K562 (cell line): ENCODE data around the gene MTHFS. TPM values are rescaled to one million over a fixed set of nuclear protein-coding genes. Genes with fewer than 3 reads are reported as not detected.
A peak's percentile ranks its signal among the peaks of the same experiment; 100 is the strongest.

Experiments used
- CHD4 ChIP-seq: fragments of 200-600 bp; sonication (generic); IDR thresholded peaks from 3 replicates; pipeline ENCODE4 v1.6.1; 2012; ENCODE audit warnings: low read depth, mild to moderate bottlenecking, mixed read lengths, low read length, inconsistent platforms; ENCODE audit not compliant: insufficient read depth, insufficient replicate concordance, poor library complexity, severe bottlenecking
- ESRRA ChIP-seq: fragments of 450-650 bp; IDR thresholded peaks from 2 replicates; pipeline ENCODE4 v1.6.1; 2014; ENCODE audit warnings: low read depth, mild to moderate bottlenecking, moderate library complexity, borderline replicate concordance
- EWSR1 ChIP-seq: fragments of 450-650 bp; IDR thresholded peaks from 2 replicates; pipeline ENCODE4 v1.6.1; 2018; ENCODE audit warnings: borderline replicate concordance, mild to moderate bottlenecking, low read depth, moderate library complexity; ENCODE audit not compliant: partially characterized antibody
- GABPA ChIP-seq: fragments of 200-800 bp; sonication (Bioruptor generic); conservative IDR thresholded peaks from 2 replicates; pipeline ENCODE4 v1.6.1; 2016; ENCODE audit warnings: low read depth, missing genetic modification characterization, missing compliant biosample characterization
- GATA2 ChIP-seq: sonication (generic); formaldehyde crosslinking; IDR thresholded peaks from 2 replicates; pipeline ENCODE4 v1.4.0; 2020; ENCODE audit warnings: mild to moderate bottlenecking, missing genetic modification reagents
- HLTF ChIP-seq: fragments of 450-650 bp; IDR thresholded peaks from 2 replicates; pipeline ENCODE4 v1.6.1; 2016
- MAFF ChIP-seq: IDR thresholded peaks from 2 replicates; pipeline ENCODE4 v1.6.1; 2012; ENCODE audit warnings: low read length, improper control_type of control experiment
- MYC ChIP-seq, 2 experiments: fragments of 250-450 bp in 1 of 2; sonication (Bioruptor Pico) in 1 of 2; IDR thresholded peaks; 2 replicates each; pipeline versions ENCODE4 v1.5.1 to v1.6.1; 2012 to 2021; ENCODE audit warnings: low read depth in 2 of 2, borderline replicate concordance in 1 of 2, improper control_type of control experiment in 1 of 2, low read length in 1 of 2, mild to moderate bottlenecking in 1 of 2, moderate library complexity in 1 of 2
- PURB ChIP-seq: sonication (generic); formaldehyde crosslinking; IDR thresholded peaks from 2 replicates; pipeline ENCODE4 v1.9.0; 2021; ENCODE audit warnings: low read depth, mild to moderate bottlenecking, missing genetic modification reagents
- SETDB1 ChIP-seq: IDR thresholded peaks from one replicate; pipeline ENCODE4 v1.6.1; 2012; ENCODE audit warnings: low read length, control low read depth, inconsistent platforms
- SNIP1 ChIP-seq: fragments of 450-650 bp; IDR thresholded peaks from 2 replicates; pipeline ENCODE4 v1.7.1; 2017; ENCODE audit warnings: low read depth, mild to moderate bottlenecking
- STAG1 ChIP-seq: sonication (generic); formaldehyde crosslinking; IDR thresholded peaks from 2 replicates; pipeline ENCODE4 v1.5.0; 2020; ENCODE audit warnings: missing genetic modification reagents, borderline replicate concordance
- TARDBP ChIP-seq: fragments of 450-650 bp; IDR thresholded peaks from 2 replicates; pipeline ENCODE4 v1.6.1; 2016
- ZNF12 ChIP-seq: sonication (generic); formaldehyde crosslinking; IDR thresholded peaks from 2 replicates; pipeline ENCODE4 v1.4.0; 2020; ENCODE audit warnings: mild to moderate bottlenecking, missing genetic modification reagents
- ZNF174 ChIP-seq: fragments of 250-450 bp; sonication (Bioruptor Pico); IDR thresholded peaks from 2 replicates; pipeline ENCODE4 v1.4.0; 2020; ENCODE audit warnings: mild to moderate bottlenecking
- ZNF239 ChIP-seq: fragments of 250-450 bp; sonication (Bioruptor Pico); IDR thresholded peaks from 2 replicates; pipeline ENCODE4 v1.4.0; 2020; ENCODE audit warnings: mild to moderate bottlenecking
- polyA plus RNA-seq, 8 experiments: library from polyadenylated mRNA; depleted of rRNA in 4 of 8; stranded (reverse) in 5 of 8; unstranded in 3 of 8; fragments of >200 nt; fragmentation: Nextera tagmentation in 2 of 8; fragmentation: Illumina TruSeq in 1 of 8; extraction: Ambion mirVana in 2 of 8; extraction: Trizol in 1 of 8; gene quantifications; 2 replicates each; pipeline versions ENCODE4 v1.2.1 to v1.2.3, GENCODE V29; 2011 to 2014; ENCODE audit warnings: inconsistent platforms in 1 of 8, missing spikeins in 1 of 8
- total RNA-seq, 7 experiments: library from RNA; depleted of rRNA in 6 of 7; stranded (reverse); fragments of >200 nt in 6 of 7; fragmentation: Illumina TruSeq in 2 of 7; extraction: Trizol in 2 of 7; gene quantifications; 2 replicates each; pipeline versions ENCODE4 v1.2.1 to v1.2.3, GENCODE V29; 2011 to 2021; ENCODE audit warnings: low replicate concordance in 1 of 7
- TF ChIP-seq, protein P1 (sequence below): fragments of 200-800 bp; sonication (Bioruptor generic); IDR thresholded peaks from 2 replicates; pipeline ENCODE4 v1.6.1; 2017; ENCODE audit warnings: missing genetic modification characterization, missing compliant biosample characterization
- TF ChIP-seq, protein P2 (sequence below): fragments of 250-450 bp; sonication (Bioruptor Pico); IDR thresholded peaks from 2 replicates; pipeline ENCODE4 v1.4.0; 2020
- TF ChIP-seq, protein P3 (sequence below): fragments of 250-450 bp; sonication (Bioruptor Pico); IDR thresholded peaks from 2 replicates; pipeline ENCODE4 v1.5.0; 2022; ENCODE audit warnings: mild to moderate bottlenecking

The MTHFS gene
- total and polyA plus RNA-seq, 9 of the 15 experiments (the other 6 are each of a cell fraction or from before 2014, with no cell fraction given): 17.8 to 79.3 (median 41.7) TPM

DNA sequence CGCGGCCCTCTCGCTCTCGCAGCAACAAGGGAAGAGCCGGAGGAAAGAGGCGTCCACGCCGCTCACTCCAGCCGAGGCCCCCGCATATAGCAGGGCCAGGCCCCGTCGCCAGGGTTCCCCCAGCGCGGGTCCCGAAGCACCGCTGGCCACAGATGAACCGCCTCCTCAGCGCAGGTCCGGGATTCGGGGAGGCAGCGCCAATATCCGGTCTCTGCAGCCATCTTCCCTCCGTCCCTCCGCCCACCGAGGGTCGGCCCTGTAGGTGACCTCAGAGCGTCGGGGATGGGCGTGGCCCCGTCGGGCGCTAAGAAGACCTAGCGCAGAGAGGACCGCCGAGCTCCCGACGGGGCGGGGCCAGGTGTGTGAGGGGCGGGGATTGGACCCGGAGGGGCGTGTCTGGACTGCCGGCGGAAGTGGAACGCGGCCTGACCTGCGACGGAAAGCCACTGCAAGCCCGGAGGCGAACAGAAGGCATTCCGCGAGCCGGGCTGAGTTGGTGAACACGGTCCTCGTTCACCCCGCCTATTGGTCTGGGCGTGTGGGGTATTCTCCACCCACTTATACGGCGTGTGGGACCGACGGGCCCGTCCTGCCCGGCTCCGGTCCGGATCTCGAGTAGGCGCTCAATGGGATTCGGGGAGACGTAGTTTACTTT lies 26.8 kb upstream of the MTHFS start (continued):
- TF ChIP-seq SNIP1 (no peak), GABPA (peak; percentile 91), ZNF12 (0 out of 2 replicates have a peak, but pooled peaks have one; percentile 37), MAFF (no peak), ZNF174 (CRISPR knock-in tag) (no peak), HLTF (no peak), GATA2 (CRISPR knock-in tag) (no peak), ZNF239 (CRISPR knock-in tag) (no peak), MYC (IDR thresholded peaks at IDR 0.05; ENCODE audit: low read depth, low read length) (peak; percentile 31), MYC (CRISPR knock-in tag; IDR thresholded peaks at IDR 0.05; ENCODE audit: borderline replicate concordance, low read depth) (no peak), EWSR1 (no peak), TARDBP (peak; percentile 53; the same call in 1 of the 2 replicates), PURB (no peak), CHD4 (no peak), ESRRA (peak; percentile 63; the same call in 1 of the 2 replicates), STAG1 (no peak), SETDB1 (no peak)
- TF ChIP-seq, protein P1, sequence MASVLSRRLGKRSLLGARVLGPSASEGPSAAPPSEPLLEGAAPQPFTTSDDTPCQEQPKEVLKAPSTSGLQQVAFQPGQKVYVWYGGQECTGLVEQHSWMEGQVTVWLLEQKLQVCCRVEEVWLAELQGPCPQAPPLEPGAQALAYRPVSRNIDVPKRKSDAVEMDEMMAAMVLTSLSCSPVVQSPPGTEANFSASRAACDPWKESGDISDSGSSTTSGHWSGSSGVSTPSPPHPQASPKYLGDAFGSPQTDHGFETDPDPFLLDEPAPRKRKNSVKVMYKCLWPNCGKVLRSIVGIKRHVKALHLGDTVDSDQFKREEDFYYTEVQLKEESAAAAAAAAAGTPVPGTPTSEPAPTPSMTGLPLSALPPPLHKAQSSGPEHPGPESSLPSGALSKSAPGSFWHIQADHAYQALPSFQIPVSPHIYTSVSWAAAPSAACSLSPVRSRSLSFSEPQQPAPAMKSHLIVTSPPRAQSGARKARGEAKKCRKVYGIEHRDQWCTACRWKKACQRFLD (CRISPR knock-in tag): no peak
- TF ChIP-seq, protein P2, sequence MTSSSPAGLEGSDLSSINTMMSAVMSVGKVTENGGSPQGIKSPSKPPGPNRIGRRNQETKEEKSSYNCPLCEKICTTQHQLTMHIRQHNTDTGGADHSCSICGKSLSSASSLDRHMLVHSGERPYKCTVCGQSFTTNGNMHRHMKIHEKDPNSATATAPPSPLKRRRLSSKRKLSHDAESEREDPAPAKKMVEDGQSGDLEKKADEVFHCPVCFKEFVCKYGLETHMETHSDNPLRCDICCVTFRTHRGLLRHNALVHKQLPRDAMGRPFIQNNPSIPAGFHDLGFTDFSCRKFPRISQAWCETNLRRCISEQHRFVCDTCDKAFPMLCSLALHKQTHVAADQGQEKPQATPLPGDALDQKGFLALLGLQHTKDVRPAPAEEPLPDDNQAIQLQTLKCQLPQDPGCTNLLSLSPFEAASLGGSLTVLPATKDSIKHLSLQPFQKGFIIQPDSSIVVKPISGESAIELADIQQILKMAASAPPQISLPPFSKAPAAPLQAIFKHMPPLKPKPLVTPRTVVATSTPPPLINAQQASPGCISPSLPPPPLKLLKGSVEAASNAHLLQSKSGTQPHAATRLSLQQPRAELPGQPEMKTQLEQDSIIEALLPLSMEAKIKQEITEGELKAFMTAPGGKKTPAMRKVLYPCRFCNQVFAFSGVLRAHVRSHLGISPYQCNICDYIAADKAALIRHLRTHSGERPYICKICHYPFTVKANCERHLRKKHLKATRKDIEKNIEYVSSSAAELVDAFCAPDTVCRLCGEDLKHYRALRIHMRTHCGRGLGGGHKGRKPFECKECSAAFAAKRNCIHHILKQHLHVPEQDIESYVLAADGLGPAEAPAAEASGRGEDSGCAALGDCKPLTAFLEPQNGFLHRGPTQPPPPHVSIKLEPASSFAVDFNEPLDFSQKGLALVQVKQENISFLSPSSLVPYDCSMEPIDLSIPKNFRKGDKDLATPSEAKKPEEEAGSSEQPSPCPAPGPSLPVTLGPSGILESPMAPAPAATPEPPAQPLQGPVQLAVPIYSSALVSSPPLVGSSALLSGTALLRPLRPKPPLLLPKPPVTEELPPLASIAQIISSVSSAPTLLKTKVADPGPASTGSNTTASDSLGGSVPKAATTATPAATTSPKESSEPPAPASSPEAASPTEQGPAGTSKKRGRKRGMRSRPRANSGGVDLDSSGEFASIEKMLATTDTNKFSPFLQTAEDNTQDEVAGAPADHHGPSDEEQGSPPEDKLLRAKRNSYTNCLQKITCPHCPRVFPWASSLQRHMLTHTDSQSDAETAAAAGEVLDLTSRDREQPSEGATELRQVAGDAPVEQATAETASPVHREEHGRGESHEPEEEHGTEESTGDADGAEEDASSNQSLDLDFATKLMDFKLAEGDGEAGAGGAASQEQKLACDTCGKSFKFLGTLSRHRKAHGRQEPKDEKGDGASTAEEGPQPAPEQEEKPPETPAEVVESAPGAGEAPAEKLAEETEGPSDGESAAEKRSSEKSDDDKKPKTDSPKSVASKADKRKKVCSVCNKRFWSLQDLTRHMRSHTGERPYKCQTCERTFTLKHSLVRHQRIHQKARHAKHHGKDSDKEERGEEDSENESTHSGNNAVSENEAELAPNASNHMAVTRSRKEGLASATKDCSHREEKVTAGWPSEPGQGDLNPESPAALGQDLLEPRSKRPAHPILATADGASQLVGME: no peak
- TF ChIP-seq, protein P3, sequence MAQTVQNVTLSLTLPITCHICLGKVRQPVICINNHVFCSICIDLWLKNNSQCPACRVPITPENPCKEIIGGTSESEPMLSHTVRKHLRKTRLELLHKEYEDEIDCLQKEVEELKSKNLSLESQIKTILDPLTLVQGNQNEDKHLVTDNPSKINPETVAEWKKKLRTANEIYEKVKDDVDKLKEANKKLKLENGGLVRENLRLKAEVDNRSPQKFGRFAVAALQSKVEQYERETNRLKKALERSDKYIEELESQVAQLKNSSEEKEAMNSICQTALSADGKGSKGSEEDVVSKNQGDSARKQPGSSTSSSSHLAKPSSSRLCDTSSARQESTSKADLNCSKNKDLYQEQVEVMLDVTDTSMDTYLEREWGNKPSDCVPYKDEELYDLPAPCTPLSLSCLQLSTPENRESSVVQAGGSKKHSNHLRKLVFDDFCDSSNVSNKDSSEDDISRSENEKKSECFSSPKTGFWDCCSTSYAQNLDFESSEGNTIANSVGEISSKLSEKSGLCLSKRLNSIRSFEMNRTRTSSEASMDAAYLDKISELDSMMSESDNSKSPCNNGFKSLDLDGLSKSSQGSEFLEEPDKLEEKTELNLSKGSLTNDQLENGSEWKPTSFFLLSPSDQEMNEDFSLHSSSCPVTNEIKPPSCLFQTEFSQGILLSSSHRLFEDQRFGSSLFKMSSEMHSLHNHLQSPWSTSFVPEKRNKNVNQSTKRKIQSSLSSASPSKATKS (CRISPR knock-in tag): 0 out of 2 replicates have a peak, but pooled peaks have one; percentile 47
